ENCODE results near the gene SGMS1. TPM values are rescaled to one million over a fixed set of nuclear protein-coding genes. Genes with fewer than 3 reads are reported as not detected.

The SGMS1 gene
- total RNA-seq, 2 experiments from 2014 or later: 9.8 to 11.3 TPM

DNA sequence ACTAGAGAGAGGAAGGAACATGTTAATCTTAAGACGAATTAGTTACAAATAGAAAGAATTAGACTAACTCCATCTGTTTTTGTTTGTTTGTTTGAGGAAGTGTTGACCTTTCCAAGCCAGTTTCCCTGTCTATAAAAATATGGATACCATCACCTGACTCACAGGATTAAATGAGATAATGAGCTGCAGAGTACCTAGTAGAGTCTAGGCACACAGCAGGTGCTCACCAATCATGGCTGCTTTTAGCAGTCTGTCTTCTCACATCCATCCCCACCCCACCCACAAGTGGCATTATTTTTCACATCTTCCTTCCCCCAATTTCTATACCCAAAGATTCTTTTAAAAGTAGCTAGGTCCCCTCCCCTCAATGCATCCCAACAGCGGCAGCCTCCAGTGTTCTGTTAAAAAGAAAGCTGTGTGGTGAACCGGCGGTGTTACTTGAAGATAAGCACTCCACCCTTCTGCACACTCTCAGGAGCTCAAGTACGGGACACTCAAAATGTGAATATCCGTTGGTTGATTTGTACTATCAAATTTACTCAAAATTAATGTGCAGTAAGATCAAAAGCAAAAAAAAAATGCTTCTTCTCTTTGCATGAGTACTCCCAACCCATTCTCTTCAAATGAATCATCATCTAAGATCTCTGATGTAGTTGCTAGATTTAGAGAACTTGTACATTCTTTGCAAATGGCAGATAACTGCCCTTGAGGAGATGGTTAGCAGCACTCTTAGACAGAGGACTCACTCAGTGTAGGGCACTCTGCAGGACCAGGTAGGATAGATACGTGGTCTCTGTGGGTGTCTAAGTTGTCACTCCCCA is 227.1 kb downstream of the SGMS1 start:
- Mint-ChIP-seq H3K27ac (no peak overlapping the region), H3K36me3 (peaks cover 8% of the 10 kb centered on the region), H3K27me3 (no peaks in the 10 kb centered on the region), H3K4me1 (peaks cover 30% of the 10 kb centered on the region), H3K4me3 (no peak overlapping the region), H3K9me3 (no peaks in the 10 kb centered on the region)
- DNase-seq: no peak

DNA sequence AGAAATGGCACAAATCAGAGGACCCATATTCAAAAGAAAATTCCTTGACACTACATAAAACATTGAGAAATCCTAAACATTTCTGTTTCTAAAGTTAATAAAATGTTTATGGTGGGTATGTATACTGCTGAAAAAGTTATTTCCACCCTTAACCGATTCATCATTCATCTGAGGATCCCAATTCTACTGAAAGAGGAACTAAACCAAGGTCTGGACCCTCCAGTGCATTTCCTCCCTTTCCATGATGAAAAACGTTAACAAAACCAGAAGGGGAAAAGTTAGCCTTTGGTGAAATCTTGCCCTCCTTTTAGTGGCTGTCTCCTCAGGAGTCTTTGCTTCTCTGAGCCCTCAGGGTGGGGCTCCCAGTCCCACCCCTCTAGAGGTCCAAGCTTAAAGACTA is 227.9 kb downstream of the SGMS1 start:
- no peak overlapping the region for H3K4me3 Mint-ChIP-seq
- no peak for DNase-seq
- peaks cover 29% of the 10 kb centered on the region for H3K4me1 Mint-ChIP-seq
- H3K36me3 Mint-ChIP-seq: peaks cover 9% of the 10 kb centered on the region
- no peaks in the 10 kb centered on the region for H3K27me3 Mint-ChIP-seq
- no peak overlapping the region for H3K27ac Mint-ChIP-seq
- H3K9me3 Mint-ChIP-seq: no peaks in the 10 kb centered on the region

DNA sequence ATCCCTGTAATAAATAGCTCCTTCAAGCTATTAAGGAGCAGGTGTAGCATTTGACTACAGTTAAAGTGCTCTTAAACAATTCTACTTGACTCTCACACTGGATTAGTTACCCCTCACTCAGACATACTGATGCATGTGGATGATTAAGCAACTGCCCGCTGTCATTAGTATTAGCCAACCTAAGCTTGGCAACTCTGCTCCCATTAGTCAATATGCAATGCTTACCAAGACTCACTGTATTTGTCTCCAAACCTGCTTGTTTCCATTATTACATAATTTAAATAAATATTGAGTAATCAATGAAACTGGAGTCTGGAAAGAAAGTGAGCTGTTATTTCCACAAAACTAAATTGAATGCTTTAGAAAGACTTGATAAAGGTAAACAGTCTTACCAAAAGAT is 228.5 kb downstream of the SGMS1 start:
- peaks cover 13% of the 10 kb centered on the region for H3K36me3 Mint-ChIP-seq
- peaks cover 26% of the 10 kb centered on the region for H3K4me1 Mint-ChIP-seq
- no peaks in the 10 kb centered on the region for H3K27me3 Mint-ChIP-seq
- DNase-seq: no peak
- no peak overlapping the region for H3K4me3 Mint-ChIP-seq
- H3K27ac Mint-ChIP-seq: no peak overlapping the region
- no peaks in the 10 kb centered on the region for H3K9me3 Mint-ChIP-seq

DNA sequence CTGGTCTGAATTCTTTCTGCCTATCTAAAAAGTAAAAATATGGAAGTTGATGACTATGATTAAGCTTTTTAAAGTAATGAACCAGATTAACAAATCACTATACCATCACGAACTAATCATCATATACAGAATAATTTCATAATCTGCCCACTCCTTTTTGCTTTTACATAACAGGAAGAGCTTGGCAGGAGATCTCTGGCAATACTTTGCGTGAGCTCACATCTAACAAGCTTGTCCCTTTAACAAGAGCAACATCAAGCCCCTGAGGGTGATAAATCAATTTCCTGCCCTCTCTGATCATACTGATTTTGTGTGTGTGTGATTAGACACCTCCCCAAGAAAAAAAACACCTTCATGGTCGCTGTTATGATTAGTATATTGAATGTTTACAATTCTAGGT is 228.9 kb downstream of the SGMS1 start:
- Mint-ChIP-seq H3K27ac (no peak overlapping the region), H3K4me3 (no peak overlapping the region), H3K27me3 (no peaks in the 10 kb centered on the region), H3K9me3 (no peaks in the 10 kb centered on the region), H3K4me1 (peaks cover 26% of the 10 kb centered on the region), H3K36me3 (peaks cover 13% of the 10 kb centered on the region)
- DNase-seq: no peak

DNA sequence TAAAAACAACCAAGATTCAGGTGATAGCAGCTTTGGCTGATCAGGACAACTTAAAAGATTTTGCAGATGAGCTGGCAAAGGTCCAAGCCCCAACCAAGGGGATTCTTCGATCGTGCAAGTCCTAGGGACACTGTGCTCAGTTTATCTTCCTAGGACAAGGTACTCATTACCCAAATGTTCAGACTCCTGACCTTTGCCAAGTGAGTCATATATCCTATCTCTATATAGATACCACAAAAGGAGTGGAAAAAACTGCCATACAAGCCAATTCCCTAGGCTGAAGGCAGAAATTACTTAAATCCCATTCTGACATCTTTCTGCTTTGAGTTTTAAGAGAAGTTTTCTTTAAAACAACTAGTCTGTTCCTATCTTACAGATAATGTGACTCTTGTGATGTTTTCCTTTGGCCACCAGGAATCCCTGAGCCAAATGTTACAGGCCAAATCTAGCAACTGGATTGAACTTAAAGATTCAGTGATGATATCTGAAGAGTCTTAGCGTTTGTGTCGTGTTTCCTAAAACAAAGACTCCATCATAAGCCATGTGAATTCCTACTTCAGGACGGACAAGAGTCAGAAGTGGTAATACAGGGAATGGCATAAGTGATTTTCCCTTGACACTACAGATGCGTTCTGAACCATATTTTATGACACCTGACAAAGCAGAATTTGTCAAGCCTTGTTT is 229.8 kb downstream of the SGMS1 start:
- no peaks in the 10 kb centered on the region for H3K27me3 Mint-ChIP-seq
- H3K9me3 Mint-ChIP-seq: no peaks in the 10 kb centered on the region
- H3K4me1 Mint-ChIP-seq: peaks cover 24% of the 10 kb centered on the region
- no peak overlapping the region for H3K4me3 Mint-ChIP-seq
- peaks cover 10% of the 10 kb centered on the region for H3K36me3 Mint-ChIP-seq
- DNase-seq: no peak
- H3K27ac Mint-ChIP-seq: no peak overlapping the region

DNA sequence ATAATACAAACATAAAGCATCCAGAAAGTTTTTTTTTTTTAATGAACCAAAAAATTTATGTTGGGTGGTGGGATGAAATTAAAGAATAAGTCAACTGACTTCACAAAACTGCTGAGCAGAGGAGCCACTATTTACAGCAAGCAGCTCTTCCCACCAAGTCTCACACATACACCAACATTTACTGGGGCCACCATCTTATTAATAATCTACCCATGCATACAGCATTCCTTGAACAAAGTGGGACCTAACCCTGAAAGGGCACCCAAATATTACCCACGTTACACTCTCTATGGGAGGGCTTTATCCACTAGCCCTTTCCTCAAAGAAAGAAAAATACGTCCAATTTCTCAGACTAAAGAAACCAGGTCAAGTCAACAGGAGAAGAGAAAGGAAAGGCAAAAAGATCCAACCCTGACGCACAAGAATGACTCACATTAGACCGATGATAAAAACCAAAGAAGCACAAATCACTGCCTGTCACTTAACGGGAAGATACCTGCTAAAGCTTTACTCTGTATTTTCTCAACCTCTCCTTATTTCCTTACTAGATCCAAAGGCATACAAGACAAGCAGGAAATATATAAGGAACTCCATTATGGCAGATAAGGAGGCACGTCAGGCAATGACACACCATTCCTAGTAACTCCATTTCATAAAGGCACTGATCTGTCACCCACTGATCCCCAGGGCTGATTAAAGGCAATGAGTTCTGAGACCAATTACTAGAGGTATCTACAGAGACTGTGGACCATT is 230.6 kb downstream of the SGMS1 start:
- Mint-ChIP-seq H3K4me3 (no peak overlapping the region), H3K27me3 (no peaks in the 10 kb centered on the region), H3K27ac (no peak overlapping the region), H3K9me3 (no peaks in the 10 kb centered on the region), H3K4me1 (peaks cover 24% of the 10 kb centered on the region), H3K36me3 (peaks cover 10% of the 10 kb centered on the region)
- no peak for DNase-seq

DNA sequence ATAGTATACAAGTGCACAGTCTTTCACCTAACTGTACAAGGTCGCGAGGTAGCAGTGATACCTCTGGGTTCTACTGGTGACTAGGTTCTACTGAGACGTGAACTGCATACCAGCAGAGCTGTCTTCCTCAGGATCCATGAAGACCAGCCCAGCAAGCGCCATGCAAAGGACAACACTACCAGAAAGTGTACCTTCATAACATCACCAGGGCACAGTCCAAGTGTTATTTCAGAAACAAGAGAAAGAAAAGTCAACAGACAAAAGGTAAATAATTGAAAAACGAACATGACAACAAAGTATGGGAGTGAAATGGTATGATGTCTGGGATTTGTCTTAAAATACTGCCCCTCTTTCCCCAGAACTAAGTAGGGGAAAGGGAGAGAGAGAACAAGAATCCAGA is 231.3 kb downstream of the SGMS1 start:
- DNase-seq: no peak
- Mint-ChIP-seq H3K9me3 (no peaks in the 10 kb centered on the region), H3K27ac (no peak overlapping the region), H3K36me3 (peaks cover 13% of the 10 kb centered on the region), H3K4me1 (peaks cover 29% of the 10 kb centered on the region), H3K4me3 (no peak overlapping the region), H3K27me3 (no peaks in the 10 kb centered on the region)

DNA sequence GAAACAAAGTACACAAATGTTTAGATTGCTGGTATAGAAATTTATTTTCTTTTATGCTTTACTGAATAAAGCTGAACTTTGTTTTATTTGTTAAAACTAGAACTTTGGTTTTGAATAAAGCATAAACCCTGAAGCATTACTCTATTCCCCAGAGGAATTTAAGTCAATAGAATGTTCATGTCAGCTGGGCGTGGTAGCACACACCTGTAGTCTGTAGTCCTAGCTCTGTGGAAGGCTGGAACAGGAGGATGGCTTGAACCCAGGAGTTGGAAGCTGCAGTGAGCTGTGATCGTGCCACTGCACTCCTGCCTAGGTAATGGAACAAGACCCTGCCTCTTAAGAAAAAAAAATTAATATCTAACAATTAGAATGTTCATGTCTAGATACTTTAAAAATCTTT is 233.5 kb downstream of the SGMS1 start:
- Mint-ChIP-seq H3K9me3 (no peaks in the 10 kb centered on the region), H3K4me3 (no peak overlapping the region), H3K4me1 (peaks cover 26% of the 10 kb centered on the region), H3K36me3 (peaks cover 13% of the 10 kb centered on the region), H3K27me3 (no peaks in the 10 kb centered on the region), H3K27ac (no peak overlapping the region)
- no peak for DNase-seq

DNA sequence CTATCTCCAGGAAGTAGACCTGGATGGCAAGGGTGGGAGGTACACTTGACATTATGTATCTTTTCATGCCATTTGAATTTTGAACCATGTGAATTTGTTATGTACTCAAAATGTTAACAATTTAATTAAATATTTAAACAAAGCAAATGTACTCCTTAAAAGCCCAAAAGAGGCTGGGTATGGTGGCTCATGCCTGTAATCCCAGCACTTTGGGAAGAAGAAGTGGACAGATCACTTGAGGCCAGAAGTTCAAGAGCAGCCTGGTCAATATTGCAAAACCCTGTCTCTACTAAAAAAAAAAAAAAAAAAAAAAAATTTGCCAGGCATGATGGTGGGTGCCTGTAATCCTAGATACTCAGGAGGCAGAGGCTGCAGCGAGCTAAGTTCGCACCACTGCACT is 235.6 kb downstream of the SGMS1 start:
- Mint-ChIP-seq H3K36me3 (peaks cover 11% of the 10 kb centered on the region), H3K4me3 (no peak overlapping the region), H3K27ac (no peak overlapping the region), H3K27me3 (no peaks in the 10 kb centered on the region), H3K4me1 (peaks cover 17% of the 10 kb centered on the region), H3K9me3 (no peaks in the 10 kb centered on the region)
- DNase-seq: no peak

DNA sequence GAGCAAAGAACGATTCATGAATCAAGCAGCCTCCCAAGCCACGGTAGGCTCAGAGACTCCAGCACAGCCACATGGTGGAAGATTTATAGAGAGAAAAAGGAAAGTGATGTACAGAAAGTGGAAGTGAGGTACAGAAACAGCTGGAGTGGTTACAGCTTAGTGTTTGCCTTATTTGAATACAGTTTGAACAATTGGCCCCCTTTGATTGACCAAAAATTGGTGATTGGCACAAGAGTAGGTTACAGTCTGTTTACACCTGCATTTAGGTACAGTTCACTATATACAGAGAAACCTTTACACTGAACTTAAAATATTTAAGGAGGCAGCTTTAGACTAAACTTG is 236.1 kb downstream of the SGMS1 start:
- no peaks in the 10 kb centered on the region for H3K27me3 Mint-ChIP-seq
- no peak for DNase-seq
- no peak overlapping the region for H3K27ac Mint-ChIP-seq
- peaks cover 17% of the 10 kb centered on the region for H3K4me1 Mint-ChIP-seq
- H3K36me3 Mint-ChIP-seq: peaks cover 11% of the 10 kb centered on the region
- H3K4me3 Mint-ChIP-seq: no peak overlapping the region
- H3K9me3 Mint-ChIP-seq: no peaks in the 10 kb centered on the region

DNA sequence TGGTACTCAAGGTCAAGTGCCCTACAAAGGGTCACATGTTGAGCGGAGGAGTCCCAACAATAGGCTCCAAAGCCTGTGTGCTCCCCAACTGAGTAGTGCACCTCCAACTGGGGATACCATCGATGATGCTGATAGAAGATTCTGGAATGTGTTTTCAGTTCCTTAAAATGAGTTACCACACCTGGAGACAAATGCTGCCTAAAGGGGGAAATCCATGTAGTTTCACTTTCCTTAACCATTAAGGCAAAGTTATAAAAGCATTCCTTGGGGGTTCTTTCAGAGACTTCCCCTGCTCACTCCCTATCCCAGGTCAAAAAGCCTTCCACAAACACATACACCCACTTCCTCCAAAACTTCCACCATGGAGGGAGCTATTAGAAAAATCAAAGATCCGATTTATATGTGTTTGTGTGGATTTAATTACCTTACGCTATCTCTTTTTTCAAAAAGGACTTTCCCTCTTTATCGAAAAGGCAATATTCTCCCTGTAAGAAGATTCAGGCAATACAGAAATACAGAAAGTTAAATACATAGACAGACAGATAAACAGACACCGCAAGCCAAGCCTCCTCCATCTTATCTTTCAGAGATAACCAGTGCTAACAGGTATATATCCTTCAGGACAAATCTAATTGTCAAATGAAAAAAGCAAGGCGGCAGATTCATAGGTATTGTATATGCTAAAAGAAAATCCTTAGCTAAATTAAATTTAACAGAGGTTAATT is 236.6 kb downstream of the SGMS1 start:
- Mint-ChIP-seq H3K27ac (no peak overlapping the region), H3K4me3 (no peak overlapping the region), H3K36me3 (peaks cover 8% of the 10 kb centered on the region), H3K27me3 (no peaks in the 10 kb centered on the region), H3K9me3 (no peaks in the 10 kb centered on the region), H3K4me1 (peaks cover 17% of the 10 kb centered on the region)
- no peak for DNase-seq

DNA sequence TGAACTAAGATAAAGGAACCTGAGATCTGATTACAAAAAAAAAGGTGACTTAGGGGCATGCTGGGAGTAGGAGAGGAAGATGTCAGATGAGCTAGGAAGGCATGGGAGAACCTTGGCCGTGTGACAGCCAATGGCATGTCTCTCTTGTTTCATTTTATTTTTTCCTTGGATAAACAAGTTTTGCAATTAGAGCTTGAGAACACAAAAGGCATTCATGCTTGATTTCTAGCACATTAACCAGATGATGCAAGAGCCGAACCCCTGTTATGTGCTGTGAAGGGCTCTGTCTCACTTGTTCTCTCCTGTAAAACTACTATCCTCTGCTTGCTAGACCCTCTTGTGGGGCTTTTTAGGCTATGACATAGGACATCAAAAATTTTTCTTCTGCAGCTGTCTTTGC is 238.1 kb downstream of the SGMS1 start:
- peaks cover 17% of the 10 kb centered on the region for H3K4me1 Mint-ChIP-seq
- H3K36me3 Mint-ChIP-seq: peaks cover 5% of the 10 kb centered on the region
- no peaks in the 10 kb centered on the region for H3K9me3 Mint-ChIP-seq
- H3K4me3 Mint-ChIP-seq: no peak overlapping the region
- no peaks in the 10 kb centered on the region for H3K27me3 Mint-ChIP-seq
- no peak overlapping the region for H3K27ac Mint-ChIP-seq
- DNase-seq: no peak

DNA sequence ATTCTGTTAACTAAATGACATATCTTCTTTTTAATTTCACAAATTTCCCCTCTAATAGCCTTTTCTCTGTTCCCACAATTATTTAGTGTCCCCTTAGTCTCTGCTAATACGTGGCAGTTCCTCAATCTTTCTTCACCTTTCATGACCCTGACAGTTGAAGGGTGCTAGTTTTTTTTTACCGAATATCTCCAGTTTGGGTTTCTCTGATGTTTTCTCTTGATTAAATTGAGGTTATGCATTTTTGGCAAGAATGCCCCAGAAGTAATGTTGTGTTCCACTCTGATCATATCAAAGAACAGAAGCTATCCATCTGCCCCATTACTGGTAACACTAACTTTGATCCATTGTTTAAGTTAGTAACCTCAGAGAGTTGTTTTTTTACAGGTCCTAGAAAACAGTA is 238.9 kb downstream of the SGMS1 start:
- Mint-ChIP-seq H3K36me3 (peaks cover 4% of the 10 kb centered on the region), H3K9me3 (no peaks in the 10 kb centered on the region), H3K27me3 (no peaks in the 10 kb centered on the region), H3K27ac (no peak overlapping the region), H3K4me1 (peaks cover 17% of the 10 kb centered on the region), H3K4me3 (no peak overlapping the region)
- DNase-seq: no peak

DNA sequence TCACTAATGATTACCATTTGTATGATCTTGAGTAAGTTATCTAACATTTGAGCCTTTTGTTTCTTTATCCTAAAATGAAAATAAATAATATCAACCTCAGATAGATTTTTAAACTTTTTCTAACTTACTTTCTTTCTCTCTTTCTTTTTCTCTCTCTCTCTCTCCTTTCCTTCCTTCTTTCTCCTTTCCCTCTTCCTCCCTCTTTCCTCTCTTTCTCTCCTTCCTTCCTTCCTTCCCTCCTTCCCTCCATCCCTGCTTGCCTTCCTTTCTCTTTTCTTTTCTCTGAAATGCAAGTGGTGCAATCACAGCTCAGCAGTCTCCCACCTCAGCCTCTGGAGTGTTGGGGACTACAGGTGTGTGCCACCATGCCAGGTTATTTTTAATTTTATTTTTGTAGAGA is 239.5 kb downstream of the SGMS1 start:
- Mint-ChIP-seq H3K9me3 (no peaks in the 10 kb centered on the region), H3K36me3 (peaks cover 4% of the 10 kb centered on the region), H3K4me1 (peaks cover 19% of the 10 kb centered on the region), H3K27me3 (no peaks in the 10 kb centered on the region), H3K27ac (no peak overlapping the region), H3K4me3 (no peak overlapping the region)
- no peak for DNase-seq

DNA sequence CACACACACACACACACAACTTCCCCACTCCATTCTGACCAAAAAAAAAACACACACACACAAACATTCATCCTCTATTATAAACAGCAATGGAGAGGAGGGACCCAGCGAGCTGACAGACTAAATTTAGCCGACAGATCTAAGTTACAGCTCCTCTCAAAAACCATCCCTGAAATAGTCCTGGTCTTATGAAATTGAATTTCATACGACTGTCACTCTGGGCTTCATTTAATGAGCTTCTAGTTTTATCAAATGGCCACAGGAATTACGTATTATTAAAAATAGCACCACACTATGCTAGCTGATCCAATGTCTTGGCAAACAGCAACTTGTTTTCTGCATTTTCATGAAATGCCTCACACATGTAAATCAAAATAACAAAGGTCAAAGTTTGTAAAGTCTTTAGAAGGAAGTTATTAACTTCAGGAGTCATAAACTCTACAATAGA is 241.2 kb downstream of the SGMS1 start:
- DNase-seq: no peak
- H3K4me3 Mint-ChIP-seq: no peak overlapping the region
- peaks cover 16% of the 10 kb centered on the region for H3K4me1 Mint-ChIP-seq
- no peak overlapping the region for H3K27ac Mint-ChIP-seq
- no peaks in the 10 kb centered on the region for H3K27me3 Mint-ChIP-seq
- H3K36me3 Mint-ChIP-seq: peaks cover 6% of the 10 kb centered on the region
- no peaks in the 10 kb centered on the region for H3K9me3 Mint-ChIP-seq
